NCI-H2196 (cell line): Measurements from ENCODE around the gene MCU.
"Not testable (repeated sequence)": the region's sequence is repeated elsewhere in the genome, so short reads cannot be mapped to it uniquely, and the experiment has no call there.

ENCODE experiments used
- DNase-seq: peaks from one replicate; lab custom pipeline; 2025; ENCODE audit not compliant: unreplicated experiment; lab: John Stamatoyannopoulos, UW

Gene MCU

GRCh38 chr10:72691863-72692743 lies at the start of gene MCU:
MCU (plus strand) TSS chr10:72692143; CDS start chr10:72692152, 9 bp downstream.
- peak; percentile 82 for DNase-seq

- DNase-seq, result no peak
Observed at GRCh38 chr10:72642318-72642717, 49.6 kb upstream of the MCU start.

- DNase-seq, result no peak
Observed at GRCh38 chr10:72645263-72645858, 46.6 kb upstream of the MCU start.

- not testable (repeated sequence) for DNase-seq
Observed at GRCh38 chr10:72646971-72647370, 45.0 kb upstream of the MCU start.

- no peak for DNase-seq
Observed at GRCh38 chr10:72648301-72648700, 43.6 kb upstream of the MCU start.

GRCh38 chr10:72649291-72649690 lies 42.7 kb upstream of the MCU start:
- no peak for DNase-seq

GRCh38 chr10:72653383-72654096 lies 38.4 kb upstream of the MCU start:
- DNase-seq, result no peak

GRCh38 chr10:72654720-72655119 lies 37.2 kb upstream of the MCU start:
- no peak for DNase-seq

GRCh38 chr10:72658696-72659400 lies 33.1 kb upstream of the MCU start:
- DNase-seq, result no peak

- DNase-seq, result no peak
Observed at GRCh38 chr10:72659694-72660093, 32.2 kb upstream of the MCU start.

GRCh38 chr10:72660220-72660619 lies 31.7 kb upstream of the MCU start:
- no peak for DNase-seq

- DNase-seq, result no peak
Observed at GRCh38 chr10:72661431-72661830, 30.5 kb upstream of the MCU start.

GRCh38 chr10:72663971-72664370 lies 28.0 kb upstream of the MCU start:
- DNase-seq, result no peak

- no peak for DNase-seq
Observed at GRCh38 chr10:72665925-72666324, 26.0 kb upstream of the MCU start.

- DNase-seq, result no peak
Observed at GRCh38 chr10:72667207-72667864, 24.6 kb upstream of the MCU start.

- no peak for DNase-seq
Observed at GRCh38 chr10:72673280-72673679, 18.7 kb upstream of the MCU start.

GRCh38 chr10:72674174-72674573 lies 17.8 kb upstream of the MCU start:
- not testable (repeated sequence) for DNase-seq

GRCh38 chr10:72679838-72680241 lies 12.1 kb upstream of the MCU start:
- no peak for DNase-seq

GRCh38 chr10:72682638-72683037 lies 9.3 kb upstream of the MCU start:
- no peak for DNase-seq

GRCh38 chr10:72685264-72685921 lies 6.5 kb upstream of the MCU start:
- no peak for DNase-seq
